ENCODE data around the gene PTGER3. TPM values are rescaled to one million over a fixed set of nuclear protein-coding genes. Genes with fewer than 3 reads are reported as not detected.

PTGER3 gene
- total RNA-seq, 4 donors from 2014 or later: 51.1 to 217 (median 119) TPM

DNA sequence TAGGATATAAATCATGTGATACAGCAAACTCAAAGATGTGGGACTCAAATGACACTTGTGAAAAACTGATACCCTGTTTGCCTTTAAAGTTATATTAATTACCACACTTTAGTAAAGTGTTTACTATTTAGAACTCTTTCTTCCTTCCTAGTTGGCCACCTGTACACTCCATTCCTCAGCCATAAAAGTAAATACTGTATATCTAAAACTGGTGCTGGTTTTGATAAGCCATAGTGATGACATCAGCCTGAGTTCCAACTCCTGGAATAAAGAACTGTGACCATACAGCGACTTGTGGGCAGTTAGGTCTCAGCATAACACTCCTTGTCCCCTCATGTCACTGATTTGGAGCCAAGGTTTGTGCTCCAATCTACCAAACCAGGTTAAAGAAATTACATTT, 2.8 kb downstream of the PTGER3 start:
- no peaks in the 10 kb centered on the region for H3K27me3 ChIP-seq
- DNase-seq: no peak
- intact Hi-C loops (cut with DNase I; ENCODE audit: low total_unique reads): loop anchor here (10.0 kb wide), 1 partner anchor 360 kb away; no protein-coding TSS in a partner anchor
- TF ChIP-seq, protein P1, sequence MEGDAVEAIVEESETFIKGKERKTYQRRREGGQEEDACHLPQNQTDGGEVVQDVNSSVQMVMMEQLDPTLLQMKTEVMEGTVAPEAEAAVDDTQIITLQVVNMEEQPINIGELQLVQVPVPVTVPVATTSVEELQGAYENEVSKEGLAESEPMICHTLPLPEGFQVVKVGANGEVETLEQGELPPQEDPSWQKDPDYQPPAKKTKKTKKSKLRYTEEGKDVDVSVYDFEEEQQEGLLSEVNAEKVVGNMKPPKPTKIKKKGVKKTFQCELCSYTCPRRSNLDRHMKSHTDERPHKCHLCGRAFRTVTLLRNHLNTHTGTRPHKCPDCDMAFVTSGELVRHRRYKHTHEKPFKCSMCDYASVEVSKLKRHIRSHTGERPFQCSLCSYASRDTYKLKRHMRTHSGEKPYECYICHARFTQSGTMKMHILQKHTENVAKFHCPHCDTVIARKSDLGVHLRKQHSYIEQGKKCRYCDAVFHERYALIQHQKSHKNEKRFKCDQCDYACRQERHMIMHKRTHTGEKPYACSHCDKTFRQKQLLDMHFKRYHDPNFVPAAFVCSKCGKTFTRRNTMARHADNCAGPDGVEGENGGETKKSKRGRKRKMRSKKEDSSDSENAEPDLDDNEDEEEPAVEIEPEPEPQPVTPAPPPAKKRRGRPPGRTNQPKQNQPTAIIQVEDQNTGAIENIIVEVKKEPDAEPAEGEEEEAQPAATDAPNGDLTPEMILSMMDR (IDR thresholded peaks at IDR 0.05): no peak
- TF ChIP-seq POLR2A (IDR thresholded peaks at IDR 0.05): no peak
- no peaks in the 10 kb centered on the region for H3K36me3 ChIP-seq
- peaks cover 6 to 8% of the 10 kb centered on the region in 2 donors for H3K4me1 ChIP-seq
- peak overlapping the region; percentile 48 to 67 for H3K27ac ChIP-seq
- H3K9me3 ChIP-seq: no peaks in the 10 kb centered on the region
- H3K4me3 ChIP-seq: peak overlapping the region; percentile 38 to 87

DNA sequence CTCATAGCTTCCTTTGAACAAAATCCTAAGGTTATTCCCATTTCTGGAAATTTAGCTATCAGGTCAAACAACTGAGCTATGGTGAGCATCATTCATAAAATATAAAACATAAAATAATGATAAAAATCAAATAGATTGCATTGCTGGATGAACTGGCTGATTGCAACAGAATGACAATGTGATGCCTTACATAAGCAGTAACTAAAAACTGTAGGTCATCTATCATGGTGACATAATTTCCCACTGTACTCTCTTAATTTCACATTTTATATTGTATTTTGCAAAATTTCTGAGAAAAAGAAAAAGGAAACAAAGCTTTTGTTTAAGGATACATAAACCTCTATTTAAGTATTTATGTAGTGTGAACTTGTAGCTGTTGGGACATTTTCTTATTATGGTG, 4.6 kb downstream of the PTGER3 start:
- no peaks in the 10 kb centered on the region for H3K27me3 ChIP-seq
- peak overlapping the region; percentile 46 to 58 for H3K27ac ChIP-seq
- TF ChIP-seq, protein P1 (IDR thresholded peaks at IDR 0.05): no peak
- TF ChIP-seq POLR2A (IDR thresholded peaks at IDR 0.05): no peak
- DNase-seq: no peak
- peaks cover 6 to 16% of the 10 kb centered on the region in 2 donors for H3K4me1 ChIP-seq
- H3K36me3 ChIP-seq: no peaks in the 10 kb centered on the region
- peak overlapping the region; percentile 9 to 38 for H3K4me3 ChIP-seq
- intact Hi-C loops (cut with DNase I; ENCODE audit: low total_unique reads): loop anchor here (10.0 kb wide), 1 partner anchor 358 kb away; no protein-coding TSS in a partner anchor
- no peaks in the 10 kb centered on the region for H3K9me3 ChIP-seq

DNA sequence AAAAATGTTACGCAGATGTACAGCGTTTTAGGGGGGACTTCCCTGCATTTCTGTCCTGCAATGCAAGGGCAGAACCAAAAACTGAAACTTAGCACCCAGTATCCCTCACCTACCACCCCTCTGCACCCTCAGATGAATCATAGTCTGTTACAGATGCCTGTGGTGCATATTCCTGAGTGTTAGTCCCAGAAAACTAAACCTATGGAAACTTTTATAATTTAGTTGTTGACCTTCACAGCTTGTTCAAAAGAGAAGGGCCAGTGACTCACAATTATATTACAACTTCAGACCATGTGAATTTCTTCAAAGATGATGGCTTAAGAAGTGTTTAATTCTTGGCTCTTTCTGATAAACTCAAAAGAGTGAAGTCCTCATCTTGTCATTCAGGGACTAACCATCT, 5.8 kb downstream of the PTGER3 start:
- Histone ChIP-seq H3K36me3 (no peaks in the 10 kb centered on the region), H3K4me1 (peaks cover 6 to 16% of the 10 kb centered on the region in 2 donors), H3K4me3 (peak overlapping the region in 1 of 2 donors; percentile 8), H3K27me3 (no peaks in the 10 kb centered on the region), H3K27ac (peak overlapping the region; percentile 46 to 58), H3K9me3 (no peaks in the 10 kb centered on the region)
- no peak for DNase-seq
- TF ChIP-seq, protein P1 (IDR thresholded peaks at IDR 0.05): no peak
- TF ChIP-seq POLR2A (IDR thresholded peaks at IDR 0.05): no peak
- intact Hi-C loops (cut with DNase I; ENCODE audit: low total_unique reads): loop anchor here (10.0 kb wide), 1 partner anchor 357 kb away; no protein-coding TSS in a partner anchor

DNA sequence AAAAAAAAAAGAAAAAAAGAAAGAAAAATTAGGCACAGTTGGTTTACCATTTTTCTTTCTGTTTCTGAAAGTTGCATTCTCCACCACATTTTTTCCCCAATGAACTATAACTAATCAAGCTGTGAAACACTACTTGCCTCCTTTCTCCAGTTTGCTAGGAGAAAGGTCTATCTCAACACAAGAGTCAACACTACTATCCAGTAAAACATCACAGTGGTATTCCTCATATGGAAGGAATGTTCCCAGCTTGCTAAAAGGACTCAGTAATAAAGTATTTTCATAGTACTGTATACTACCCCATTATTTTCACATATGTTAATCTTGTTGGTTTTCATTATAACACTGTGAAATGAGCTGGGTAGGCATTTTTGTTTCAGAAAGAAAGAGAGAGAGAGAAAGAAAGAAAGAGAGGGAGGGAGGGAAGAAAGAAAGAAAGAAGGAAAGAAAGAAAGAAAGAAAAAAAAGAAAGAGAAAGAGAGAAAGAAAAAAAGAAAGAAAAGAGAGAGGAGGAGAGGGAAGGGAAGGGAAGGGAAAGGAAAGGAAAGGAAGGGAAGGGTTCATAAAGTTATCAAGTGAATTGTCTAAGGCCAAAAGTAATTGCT, 7.9 kb downstream of the PTGER3 start:
- no peaks in the 10 kb centered on the region for H3K36me3 ChIP-seq
- intact Hi-C loops (cut with DNase I; ENCODE audit: low total_unique reads): loop anchor here (10.0 kb wide), 1 partner anchor 355 kb away; no protein-coding TSS in a partner anchor
- H3K27me3 ChIP-seq: no peaks in the 10 kb centered on the region
- H3K4me3 ChIP-seq: no peak overlapping the region
- no peak for DNase-seq
- H3K9me3 ChIP-seq: no peaks in the 10 kb centered on the region
- no peak for TF ChIP-seq POLR2A (IDR thresholded peaks at IDR 0.05)
- TF ChIP-seq, protein P1 (IDR thresholded peaks at IDR 0.05): no peak
- H3K27ac ChIP-seq: peak overlapping the region; percentile 41 to 53
- H3K4me1 ChIP-seq: peaks cover 6 to 16% of the 10 kb centered on the region in 2 donors

DNA sequence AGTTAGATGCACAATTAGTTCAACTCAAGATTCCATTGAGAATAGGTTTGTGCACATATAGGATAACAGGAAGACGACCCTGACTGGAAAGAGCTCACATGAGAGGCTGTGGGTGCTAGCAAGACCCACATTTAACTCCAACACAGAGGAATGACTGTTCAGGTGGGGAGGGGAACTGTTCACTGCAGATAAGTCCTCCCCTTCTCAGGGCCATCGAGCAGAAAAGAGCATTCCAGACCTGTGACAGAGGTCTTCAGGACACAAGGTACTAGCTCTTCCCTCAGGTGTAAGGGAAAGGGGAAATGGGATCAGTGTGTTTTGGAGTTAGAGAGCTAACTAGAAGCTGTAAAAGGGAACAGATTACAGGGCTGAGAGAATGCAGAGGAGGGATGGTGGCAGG, 8.7 kb downstream of the PTGER3 start:
- TF ChIP-seq, protein P1 (IDR thresholded peaks at IDR 0.05): no peak
- peak overlapping the region; percentile 53 to 73 for H3K27ac ChIP-seq
- no peaks in the 10 kb centered on the region for H3K36me3 ChIP-seq

More for the DNA sequence above, 8.7 kb downstream of the PTGER3 start:
- DNase-seq: no peak
- intact Hi-C loops (cut with DNase I; ENCODE audit: low total_unique reads): no loop called here
- Histone ChIP-seq H3K27me3 (no peaks in the 10 kb centered on the region), H3K9me3 (no peaks in the 10 kb centered on the region), H3K4me3 (no peak overlapping the region), H3K4me1 (peaks cover 6 to 16% of the 10 kb centered on the region in 2 donors)
